ENCODE measurements around the gene COL15A1.

The COL15A1 gene

GRCh38 chr9:99046542-99047071, 102.9 kb downstream of the COL15A1 start:
- H3K36me3 ChIP-seq (ENCODE audit: insufficient read depth, low read length) = no peaks in the 10 kb centered on the region
- TF ChIP-seq CTCF (conservative IDR thresholded peaks at IDR 0.05; ENCODE audit: low read length) = no peak
- no peak for TF ChIP-seq EZH2phosphoT487 (IDR thresholded peaks at IDR 0.05; ENCODE audit: borderline replicate concordance)
- H3K4me3 ChIP-seq (ENCODE audit: low read length, poor library complexity, severe bottlenecking) = no peak overlapping the region
- no peak overlapping the region for H2AFZ ChIP-seq (ENCODE audit: low read length)
- peaks cover 24% of the 10 kb centered on the region for H3K4me1 ChIP-seq (ENCODE audit: insufficient read depth, low read length, poor library complexity, severe bottlenecking)
- no peak overlapping the region for H3K4me2 ChIP-seq (ENCODE audit: low read depth, low read length, poor library complexity, severe bottlenecking)
- no peaks in the 10 kb centered on the region for H3K27me3 ChIP-seq (ENCODE audit: insufficient read depth, low read length, poor library complexity, severe bottlenecking)
- H4K20me1 ChIP-seq (ENCODE audit: insufficient read depth, low read length, poor library complexity, severe bottlenecking) = no peaks in the 10 kb centered on the region
- no peaks in the 10 kb centered on the region for H3K9me2 ChIP-seq (replicated peaks; ENCODE audit: low read depth, low read length)
- H3K9ac ChIP-seq (ENCODE audit: low read depth, low read length, poor library complexity, severe bottlenecking) = no peak overlapping the region
- H3K9me3 ChIP-seq (ENCODE audit: insufficient read depth, low read depth, low read length) = no peaks in the 10 kb centered on the region
- H3K79me2 ChIP-seq (ENCODE audit: insufficient read depth, low read length) = no peaks in the 10 kb centered on the region
- H3F3A ChIP-seq (ENCODE audit: low read depth) = no peaks in the 10 kb centered on the region

- Histone ChIP-seq H4K20me1 (ENCODE audit: insufficient read depth, low read length, poor library complexity, severe bottlenecking) (no peaks in the 10 kb centered on the region), H3K79me2 (ENCODE audit: insufficient read depth, low read length) (no peaks in the 10 kb centered on the region), H3K9me3 (ENCODE audit: insufficient read depth, low read depth, low read length) (no peaks in the 10 kb centered on the region), H3K4me1 (ENCODE audit: insufficient read depth, low read length, poor library complexity, severe bottlenecking) (peaks cover 38% of the 10 kb centered on the region), H3F3A (ENCODE audit: low read depth) (no peaks in the 10 kb centered on the region), H3K36me3 (ENCODE audit: insufficient read depth, low read length) (no peaks in the 10 kb centered on the region), H2AFZ (ENCODE audit: low read length) (no peak overlapping the region), H3K9ac (ENCODE audit: low read depth, low read length, poor library complexity, severe bottlenecking) (no peak overlapping the region), H3K4me2 (ENCODE audit: low read depth, low read length, poor library complexity, severe bottlenecking) (no peak overlapping the region), H3K9me2 (replicated peaks; ENCODE audit: low read depth, low read length) (no peaks in the 10 kb centered on the region), H3K27me3 (ENCODE audit: insufficient read depth, low read length, poor library complexity, severe bottlenecking) (no peaks in the 10 kb centered on the region), H3K4me3 (ENCODE audit: low read length, poor library complexity, severe bottlenecking) (no peak overlapping the region)
- TF ChIP-seq CTCF (conservative IDR thresholded peaks at IDR 0.05; ENCODE audit: low read length) (no peak), EZH2phosphoT487 (IDR thresholded peaks at IDR 0.05; ENCODE audit: borderline replicate concordance) (no peak)
Observed at GRCh38 chr9:99049228-99049627, 105.5 kb downstream of the COL15A1 start.

- Histone ChIP-seq H3K79me2 (ENCODE audit: insufficient read depth, low read length) (no peaks in the 10 kb centered on the region), H3K27me3 (ENCODE audit: insufficient read depth, low read length, poor library complexity, severe bottlenecking) (no peaks in the 10 kb centered on the region), H3K4me2 (ENCODE audit: low read depth, low read length, poor library complexity, severe bottlenecking) (no peak overlapping the region), H3K9me2 (replicated peaks; ENCODE audit: low read depth, low read length) (no peaks in the 10 kb centered on the region), H2AFZ (ENCODE audit: low read length) (no peak overlapping the region), H3K4me1 (ENCODE audit: insufficient read depth, low read length, poor library complexity, severe bottlenecking) (peaks cover 40% of the 10 kb centered on the region), H3K36me3 (ENCODE audit: insufficient read depth, low read length) (no peaks in the 10 kb centered on the region), H3K4me3 (ENCODE audit: low read length, poor library complexity, severe bottlenecking) (no peak overlapping the region), H4K20me1 (ENCODE audit: insufficient read depth, low read length, poor library complexity, severe bottlenecking) (no peaks in the 10 kb centered on the region), H3F3A (ENCODE audit: low read depth) (no peaks in the 10 kb centered on the region), H3K9ac (ENCODE audit: low read depth, low read length, poor library complexity, severe bottlenecking) (no peak overlapping the region), H3K9me3 (ENCODE audit: insufficient read depth, low read depth, low read length) (no peaks in the 10 kb centered on the region)
- TF ChIP-seq CTCF (conservative IDR thresholded peaks at IDR 0.05; ENCODE audit: low read length) = no peak
- no peak for TF ChIP-seq EZH2phosphoT487 (IDR thresholded peaks at IDR 0.05; ENCODE audit: borderline replicate concordance)
Observed at GRCh38 chr9:99049641-99050040, 105.9 kb downstream of the COL15A1 start.
